H9 (cell line): ENCODE measurements around the gene SMIM36. TPM values are rescaled to one million over a fixed set of nuclear protein-coding genes. Genes with fewer than 3 reads are reported as not detected.

Experiments
- DNase-seq: peaks from one replicate; pipeline ENCODE4 v3.0.0-alpha.2; 2017
- H2AFZ ChIP-seq: one replicate; pipeline ENCODE4 v1.6.1; 2013; ENCODE audit warnings: mild to moderate bottlenecking, low read length, control low read depth, moderate library complexity
- H2AK5ac ChIP-seq: 2 replicates; pipeline ENCODE4 v1.6.1; 2013; ENCODE audit warnings: low read length, control low read depth, mixed read lengths; ENCODE audit not compliant: insufficient read length
- H2BK120ac ChIP-seq: one replicate; pipeline ENCODE4 v1.6.1; 2013; ENCODE audit warnings: low read depth, mild to moderate bottlenecking, low read length, control low read depth, inconsistent platforms; ENCODE audit not compliant: poor library complexity, severe bottlenecking
- H2BK12ac ChIP-seq: 2 replicates; pipeline ENCODE4 v1.6.1; 2013; ENCODE audit warnings: low read length, control low read depth, mixed read lengths, low read depth; ENCODE audit not compliant: insufficient read length
- H2BK15ac ChIP-seq: 2 replicates; pipeline ENCODE4 v1.6.1; 2013; ENCODE audit warnings: low read depth, low read length, control low read depth
- H2BK20ac ChIP-seq: one replicate; pipeline ENCODE4 v1.6.1; 2013; ENCODE audit warnings: low read depth, mild to moderate bottlenecking, low read length, control low read depth, inconsistent platforms; ENCODE audit not compliant: poor library complexity, severe bottlenecking
- H2BK5ac ChIP-seq: 2 replicates; pipeline ENCODE4 v1.6.1; 2013; ENCODE audit warnings: low read length, control low read depth, mixed read lengths; ENCODE audit not compliant: insufficient read length
- H3K14ac ChIP-seq: 2 replicates; pipeline ENCODE4 v1.6.1; 2013; ENCODE audit warnings: low read length, control low read depth; ENCODE audit not compliant: insufficient read depth
- H3K18ac ChIP-seq: 2 replicates; pipeline ENCODE4 v1.6.1; 2013; ENCODE audit warnings: low read depth, mild to moderate bottlenecking, mixed read lengths, low read length, control low read depth; ENCODE audit not compliant: insufficient read length
- H3K23ac ChIP-seq: 2 replicates; pipeline ENCODE4 v1.6.1; 2013; ENCODE audit warnings: low read length, control low read depth, mixed read lengths, low read depth; ENCODE audit not compliant: insufficient read length
- H3K23me2 ChIP-seq: 2 replicates; pipeline ENCODE4 v1.6.1; 2013; ENCODE audit warnings: low read depth, mild to moderate bottlenecking, mixed read lengths, low read length, control low read depth; ENCODE audit not compliant: insufficient read length, poor library complexity, severe bottlenecking
- H3K27ac ChIP-seq: 2 replicates; pipeline ENCODE4 v1.5.1; 2013; ENCODE audit warnings: low read length, control low read depth, mixed read lengths, low read depth; ENCODE audit not compliant: insufficient read length
- H3K27me3 ChIP-seq: 2 replicates; pipeline ENCODE4 v1.6.1; 2013; ENCODE audit warnings: low read length, control low read depth, inconsistent platforms; ENCODE audit not compliant: insufficient read depth
- H3K4ac ChIP-seq: 2 replicates; pipeline ENCODE4 v1.6.1; 2013; ENCODE audit warnings: low read depth, mild to moderate bottlenecking, control low read depth, inconsistent platforms, low read length, moderate library complexity
- H3K4me1 ChIP-seq: 2 replicates; pipeline ENCODE4 v1.6.1; 2013; ENCODE audit warnings: low read length, control low read depth, inconsistent platforms; ENCODE audit not compliant: insufficient read depth
- H3K4me2 ChIP-seq: 2 replicates; pipeline ENCODE4 v1.6.1; 2013; ENCODE audit warnings: low read length, control low read depth, mixed read lengths; ENCODE audit not compliant: insufficient read length, insufficient read depth
- H3K56ac ChIP-seq: 2 replicates; pipeline ENCODE4 v1.6.1; 2013; ENCODE audit warnings: low read depth, mild to moderate bottlenecking, mixed read lengths, low read length, control low read depth; ENCODE audit not compliant: insufficient read length
- H3K79me1 ChIP-seq: 2 replicates; pipeline ENCODE4 v1.6.1; 2013; ENCODE audit warnings: low read depth, mild to moderate bottlenecking, moderate library complexity, low read length, control low read depth, inconsistent platforms; ENCODE audit not compliant: insufficient read depth, poor library complexity, severe bottlenecking
- H3K79me2 ChIP-seq: 2 replicates; pipeline ENCODE4 v1.6.1; 2013; ENCODE audit warnings: low read length, control low read depth, inconsistent platforms; ENCODE audit not compliant: insufficient read depth
- H3K9ac ChIP-seq: 2 replicates; pipeline ENCODE4 v1.6.1; 2013; ENCODE audit warnings: low read length, control low read depth, mixed read lengths; ENCODE audit not compliant: insufficient read length; ENCODE audit errors: extremely low read depth
- H3K9me3 ChIP-seq: one replicate; pipeline ENCODE4 v1.6.1; 2013; ENCODE audit warnings: low read depth, low read length, inconsistent platforms; ENCODE audit not compliant: control insufficient read depth
- H3T11ph ChIP-seq: one replicate; pipeline ENCODE4 v1.6.1; 2013; ENCODE audit warnings: mild to moderate bottlenecking, low read length, control low read depth, inconsistent platforms
- H4K20me1 ChIP-seq: one replicate; pipeline ENCODE4 v1.6.1; 2013; ENCODE audit not compliant: control insufficient read depth, insufficient read length, insufficient read depth
- H4K5ac ChIP-seq: 2 replicates; pipeline ENCODE4 v1.6.1; 2013; ENCODE audit warnings: low read depth, mild to moderate bottlenecking, mixed read lengths, low read length, control low read depth; ENCODE audit not compliant: insufficient read length
- H4K8ac ChIP-seq: replicated peaks from 2 replicates; pipeline ENCODE4 v1.6.1; 2013; ENCODE audit warnings: low read length, control low read depth, mixed read lengths, low read depth; ENCODE audit not compliant: insufficient read length
- H4K91ac ChIP-seq: 2 replicates; pipeline ENCODE4 v1.6.1; 2013; ENCODE audit warnings: low read depth, mild to moderate bottlenecking, moderate library complexity, mixed read lengths, low read length, control low read depth; ENCODE audit not compliant: insufficient read length
- H3K27ac Mint-ChIP-seq, 3 experiments: 2 replicates in 2 of 3; 3 replicates in 1 of 3; pipeline ENCODE4 v1.8.0; 2020 to 2021; ENCODE audit warnings: mixed read lengths in 3 of 3, mild to moderate bottlenecking in 1 of 3, moderate library complexity in 1 of 3
- H3K27me3 Mint-ChIP-seq: 2 replicates; pipeline ENCODE4 v1.8.0; 2021; ENCODE audit warnings: low read depth, mild to moderate bottlenecking, moderate library complexity, mixed read lengths
- H3K36me3 Mint-ChIP-seq, 3 experiments: 2 replicates in 2 of 3; 3 replicates in 1 of 3; pipeline ENCODE4 v1.8.0; 2020 to 2021; ENCODE audit warnings: low read depth in 3 of 3, mixed read lengths in 3 of 3; ENCODE audit not compliant: insufficient read depth in 1 of 3
- H3K4me1 Mint-ChIP-seq, 2 experiments: 2 replicates each; pipeline ENCODE4 v1.8.0; 2020; ENCODE audit warnings: mixed read lengths in 2 of 2
- H3K4me3 Mint-ChIP-seq, 2 experiments: 2 replicates in 1 of 2; 3 replicates in 1 of 2; pipeline ENCODE4 v1.8.0; 2020 to 2021; ENCODE audit warnings: mild to moderate bottlenecking in 2 of 2, mixed read lengths in 2 of 2, moderate library complexity in 1 of 2
- H3K9me3 Mint-ChIP-seq, 2 experiments: 2 replicates in 1 of 2; 3 replicates in 1 of 2; pipeline ENCODE4 v1.8.0; 2020; ENCODE audit warnings: mild to moderate bottlenecking in 2 of 2, mixed read lengths in 2 of 2, moderate library complexity in 1 of 2
- WGBS: extraction: QIAGEN DNeasy Blood & Tissue Kit; methylation state at CpG from one replicate; pipeline ENCODE4 v1.1.7; 2013; ENCODE audit warnings: missing lambda C conversion rate, low lambda C conversion rate, mixed read lengths; ENCODE audit not compliant: insufficient read length; ENCODE audit errors: extremely low coverage; 5-methylcytosine and 5-hydroxymethylcytosine counted together
- total RNA-seq: library from RNA; stranded (reverse); gene quantifications from 2 replicates; pipeline ENCODE4 v1.2.1, GENCODE V29; 2021
- TF ChIP-seq, protein P1 (sequence below): fragments of 200-600 bp; sonication (generic); conservative IDR thresholded peaks from 3 replicates; pipeline ENCODE4 v1.8.0; 2021; ENCODE audit warnings: antibody characterized with exemption, mild to moderate bottlenecking

Gene SMIM36
- total RNA-seq, 1 experiment from 2014 or later: not detected

DNA sequence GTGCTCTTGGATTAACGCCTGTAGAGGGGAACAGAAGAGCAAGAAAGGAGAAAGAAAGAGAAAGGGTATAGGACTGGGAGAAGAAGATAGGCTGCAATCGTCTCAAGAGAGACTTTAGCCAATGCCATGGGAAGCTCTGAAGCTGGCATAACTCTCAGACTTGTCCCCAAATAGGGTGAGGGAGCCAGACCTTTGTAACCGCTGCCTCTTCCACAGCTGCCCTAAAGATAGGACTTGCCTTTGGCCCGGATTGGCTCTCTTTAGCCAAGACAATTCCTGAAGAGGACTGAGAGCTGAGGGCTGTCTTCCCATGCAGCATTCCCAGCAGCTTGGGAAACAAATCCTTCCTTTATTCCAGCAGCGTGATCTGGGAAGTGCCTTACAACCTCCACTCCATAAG, 68.8 kb downstream of the SMIM36 start:
- H3K4ac ChIP-seq: no peak overlapping the region
- H3T11ph ChIP-seq: no peak overlapping the region
- no peak overlapping the region for H3K4me2 ChIP-seq
- no peak overlapping the region for H3K23ac ChIP-seq
- Mint-ChIP-seq H3K9me3 (peaks cover 0 to 5% of the 10 kb centered on the region in 2 experiments; a peak in 3 of 5 replicates), H3K27ac (no peak overlapping the region), H3K4me1 (peaks cover 19% of the 10 kb centered on the region in 2 experiments), H3K27me3 (no peaks in the 10 kb centered on the region; the same call in 1 of the 2 replicates), H3K36me3 (no peaks in the 10 kb centered on the region; a peak in 2 of 7 replicates), H3K4me3 (no peak overlapping the region)
- H2BK5ac ChIP-seq: no peak overlapping the region
- no peak overlapping the region for H4K5ac ChIP-seq
- H3K27ac ChIP-seq: no peak overlapping the region
- H3K79me1 ChIP-seq: no peaks in the 10 kb centered on the region
- no peaks in the 10 kb centered on the region for H3K79me2 ChIP-seq
- H4K20me1 ChIP-seq: no peaks in the 10 kb centered on the region
- H3K27me3 ChIP-seq: no peaks in the 10 kb centered on the region
- H3K4me1 ChIP-seq: no peaks in the 10 kb centered on the region; the same call in 1 of the 2 replicates
- no peak overlapping the region for H3K18ac ChIP-seq
- no peak overlapping the region for H2BK15ac ChIP-seq
- no peaks in the 10 kb centered on the region for H3K23me2 ChIP-seq
- WGBS: no CpG with 5 or more reads among the region's 5 CpGs
- TF ChIP-seq, protein P1, sequence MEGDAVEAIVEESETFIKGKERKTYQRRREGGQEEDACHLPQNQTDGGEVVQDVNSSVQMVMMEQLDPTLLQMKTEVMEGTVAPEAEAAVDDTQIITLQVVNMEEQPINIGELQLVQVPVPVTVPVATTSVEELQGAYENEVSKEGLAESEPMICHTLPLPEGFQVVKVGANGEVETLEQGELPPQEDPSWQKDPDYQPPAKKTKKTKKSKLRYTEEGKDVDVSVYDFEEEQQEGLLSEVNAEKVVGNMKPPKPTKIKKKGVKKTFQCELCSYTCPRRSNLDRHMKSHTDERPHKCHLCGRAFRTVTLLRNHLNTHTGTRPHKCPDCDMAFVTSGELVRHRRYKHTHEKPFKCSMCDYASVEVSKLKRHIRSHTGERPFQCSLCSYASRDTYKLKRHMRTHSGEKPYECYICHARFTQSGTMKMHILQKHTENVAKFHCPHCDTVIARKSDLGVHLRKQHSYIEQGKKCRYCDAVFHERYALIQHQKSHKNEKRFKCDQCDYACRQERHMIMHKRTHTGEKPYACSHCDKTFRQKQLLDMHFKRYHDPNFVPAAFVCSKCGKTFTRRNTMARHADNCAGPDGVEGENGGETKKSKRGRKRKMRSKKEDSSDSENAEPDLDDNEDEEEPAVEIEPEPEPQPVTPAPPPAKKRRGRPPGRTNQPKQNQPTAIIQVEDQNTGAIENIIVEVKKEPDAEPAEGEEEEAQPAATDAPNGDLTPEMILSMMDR: no peak
- H2AFZ ChIP-seq: no peak overlapping the region
- H2BK20ac ChIP-seq: no peak overlapping the region
- no peak overlapping the region for H4K91ac ChIP-seq
- H3K14ac ChIP-seq: no peak overlapping the region
- no peak overlapping the region for H3K56ac ChIP-seq
- H4K8ac ChIP-seq: no peak overlapping the region
- no peak for DNase-seq
- H2AK5ac ChIP-seq: no peak overlapping the region
- no peak overlapping the region for H3K9ac ChIP-seq
- H2BK120ac ChIP-seq: no peak overlapping the region
- H3K9me3 ChIP-seq: no peaks in the 10 kb centered on the region
- no peak overlapping the region for H2BK12ac ChIP-seq
